Activated CD4-positive, CD25-positive, alpha-beta regulatory T cell (primary cell): ENCODE data around the gene SLC37A4.
"Not testable (repeated sequence)": the region's sequence is repeated elsewhere in the genome, so short reads cannot be mapped to it uniquely, and the experiment has no call there.

Experiments
- DNase-seq, 4 experiments: peaks; one replicate each; lab custom pipeline; 2025; lab: John Stamatoyannopoulos, UW

SLC37A4 gene

DNA sequence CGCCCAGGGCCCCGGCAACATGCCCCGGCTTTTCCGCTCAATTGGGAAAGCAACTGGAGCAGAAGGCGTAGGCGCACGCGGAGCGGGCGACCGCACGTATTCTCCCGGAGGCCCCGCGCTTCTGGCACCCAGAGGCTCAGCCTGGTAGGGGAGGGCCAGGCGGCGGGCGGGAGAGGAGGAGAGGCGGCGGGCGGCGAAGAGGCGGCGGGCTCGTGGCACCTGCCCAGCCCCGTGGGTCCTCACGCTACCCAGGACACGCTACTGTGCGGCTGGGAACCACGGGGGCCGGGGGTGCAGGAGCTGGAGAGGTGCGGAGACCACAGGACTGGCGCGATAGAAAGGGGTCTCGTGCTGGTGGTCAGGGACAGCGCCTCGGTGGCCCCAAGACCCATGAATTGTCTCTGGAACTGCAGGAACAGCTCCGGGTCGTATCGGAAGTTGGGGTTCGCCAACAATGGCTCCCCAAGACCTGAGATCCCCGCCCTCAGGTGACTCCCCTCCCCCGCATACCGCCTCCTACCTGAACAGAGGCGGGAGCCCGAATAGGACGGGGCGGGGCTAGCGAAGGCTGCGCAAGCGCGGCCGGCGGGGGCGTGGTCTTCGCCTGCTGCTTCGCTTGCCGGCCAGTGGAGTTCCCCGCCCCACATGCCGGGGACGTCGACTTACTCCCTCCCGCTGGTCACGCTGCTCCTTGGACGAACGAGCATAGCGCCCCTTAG is at the start of gene SLC37A4:
SLC37A4 (minus strand) TSS at position 549 of the 719 bp plus-strand sequence.
- peak; percentile 91 to 98 (median 96) for DNase-seq

- no peak for DNase-seq
These were observed 48.2 kb upstream of the SLC37A4 start for GRCh38 chr11:119078675-119079420.

- DNase-seq: no peak
These were observed 47.2 kb upstream of the SLC37A4 start for GRCh38 chr11:119077839-119078238.

DNA sequence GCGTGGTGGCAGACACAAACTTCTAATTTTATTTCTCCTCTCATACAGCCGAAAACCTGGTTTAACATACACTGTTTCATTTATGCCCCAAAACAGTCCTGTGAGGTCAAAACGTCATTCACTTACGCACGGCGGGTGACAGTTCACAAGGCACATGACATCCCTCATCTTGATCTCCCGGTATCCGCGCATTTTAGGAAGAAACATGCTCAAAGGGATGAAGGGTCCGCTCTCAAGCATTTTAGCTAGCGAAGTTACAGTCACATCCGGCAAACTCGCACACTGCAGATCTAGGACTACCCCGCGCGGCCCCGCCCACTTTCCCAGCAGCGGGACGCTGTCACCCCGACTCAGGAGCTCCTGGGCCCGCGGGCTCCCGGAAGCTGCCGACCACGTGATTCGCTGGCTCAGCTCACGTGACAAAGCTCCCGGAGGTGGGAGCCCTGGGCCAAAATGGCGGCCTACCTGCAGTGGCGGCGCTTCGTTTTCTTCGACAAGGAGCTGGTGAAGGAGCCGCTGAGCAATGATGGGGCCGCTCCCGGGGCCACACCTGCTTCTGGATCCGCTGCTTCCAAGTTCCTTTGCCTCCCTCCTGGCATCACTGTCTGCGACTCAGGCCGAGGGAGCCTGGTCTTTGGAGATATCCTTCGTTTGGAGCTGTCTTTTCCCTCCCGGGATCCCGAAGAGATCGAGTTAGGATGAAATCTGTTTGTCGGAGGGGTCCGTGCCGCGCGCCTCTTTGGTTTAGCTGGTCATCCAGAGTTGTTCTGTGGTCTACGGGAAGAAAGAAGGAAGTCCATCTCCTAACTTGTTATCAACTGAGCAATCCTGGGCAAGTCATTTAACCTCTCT is 36.9 kb upstream of the SLC37A4 start, which contains the start of gene VPS11:
VPS11 (plus strand) TSS at position 448 of the 852 bp plus-strand sequence; CDS start at position 454, 6 bp downstream.
- DNase-seq: peak; percentile 91 to 96 (median 94)

- DNase-seq: no peak
These were observed 34.7 kb upstream of the SLC37A4 start for GRCh38 chr11:119065369-119065768.

- DNase-seq: no peak
These were observed 32.1 kb upstream of the SLC37A4 start for GRCh38 chr11:119062779-119063178.

DNA sequence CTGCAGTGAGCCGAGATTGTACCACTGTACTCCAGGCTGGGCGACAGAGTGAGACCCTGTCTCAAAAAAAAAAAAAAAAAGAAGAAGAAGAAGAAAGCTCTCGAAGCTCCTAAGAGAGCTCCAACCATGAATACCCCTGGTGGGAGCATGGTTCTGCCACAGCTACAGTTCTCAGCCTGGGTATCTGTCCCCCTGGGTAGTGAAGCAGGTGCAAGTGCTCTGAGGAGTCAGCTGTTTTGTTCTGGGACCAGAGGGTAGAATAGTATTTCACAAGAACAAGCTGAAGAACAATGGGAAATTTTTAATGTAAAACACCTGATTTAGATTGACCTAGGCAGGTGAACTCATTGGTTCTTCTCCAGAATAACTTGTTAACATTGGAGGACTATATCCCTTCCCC is 30.6 kb upstream of the SLC37A4 start:
- DNase-seq: no peak

DNA sequence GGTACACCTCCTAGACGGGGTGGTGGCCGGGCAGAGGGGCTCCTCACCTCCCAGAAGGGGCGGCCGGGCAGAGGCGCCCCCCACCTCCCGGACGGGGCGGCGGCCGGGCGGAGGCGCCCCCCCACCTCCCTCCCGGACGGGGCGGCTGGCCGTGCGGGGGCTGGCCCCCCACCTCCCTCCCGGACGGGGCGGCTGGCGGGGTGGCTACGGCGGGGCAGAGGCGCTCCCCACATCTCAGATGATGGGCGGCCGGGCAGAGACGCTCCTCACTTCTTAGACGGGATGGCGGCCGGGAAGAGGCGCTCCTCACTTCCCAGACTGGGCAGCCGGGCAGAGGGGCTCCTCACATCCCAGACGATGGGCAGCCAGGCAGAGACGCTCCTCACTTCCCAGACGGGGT is 28.5 kb upstream of the SLC37A4 start:
- DNase-seq: not testable (repeated sequence)

GRCh38 chr11:119057000-119057769 is 26.5 kb upstream of the SLC37A4 start, which contains the start of gene HYOU1:
Gene HYOU1 (minus strand): TSS chr11:119057205. CDS start chr11:119056160, 1,045 bp downstream.
- DNase-seq: peak; percentile 95 to 99 (median 98)

DNA sequence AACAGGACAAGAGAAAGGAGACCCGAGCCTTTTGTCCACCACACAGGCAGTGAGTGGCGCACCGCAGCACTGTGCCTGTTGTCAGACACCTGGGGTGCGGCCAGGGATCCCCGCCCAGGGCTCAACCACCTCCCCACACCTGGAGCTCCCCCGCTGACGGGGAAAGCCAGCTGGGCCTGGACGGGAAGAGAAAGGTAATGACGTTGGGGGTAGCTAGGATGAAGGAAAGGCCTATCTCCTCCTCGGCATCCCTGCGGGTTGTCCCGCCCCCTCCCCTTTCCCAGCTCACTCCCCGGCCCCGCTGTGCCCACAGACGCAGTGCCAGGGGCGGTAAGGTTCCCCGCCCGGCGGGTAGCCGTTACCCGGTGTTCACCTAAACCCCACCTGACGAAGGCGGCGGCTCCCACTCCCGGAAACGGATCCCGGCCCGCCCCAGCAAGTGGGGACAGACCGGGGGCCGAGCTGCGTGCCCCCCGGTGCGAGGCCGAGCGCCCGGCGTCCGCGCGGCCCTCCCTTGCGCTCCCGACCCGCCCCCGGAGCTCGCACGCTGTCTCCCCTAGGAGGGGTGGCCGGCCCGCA is 25.8 kb upstream of the SLC37A4 start:
- peak in 1 of 4 experiments; percentile 26 for DNase-seq

- no peak for DNase-seq
These were observed 25.2 kb upstream of the SLC37A4 start for GRCh38 chr11:119055901-119056300.

DNA sequence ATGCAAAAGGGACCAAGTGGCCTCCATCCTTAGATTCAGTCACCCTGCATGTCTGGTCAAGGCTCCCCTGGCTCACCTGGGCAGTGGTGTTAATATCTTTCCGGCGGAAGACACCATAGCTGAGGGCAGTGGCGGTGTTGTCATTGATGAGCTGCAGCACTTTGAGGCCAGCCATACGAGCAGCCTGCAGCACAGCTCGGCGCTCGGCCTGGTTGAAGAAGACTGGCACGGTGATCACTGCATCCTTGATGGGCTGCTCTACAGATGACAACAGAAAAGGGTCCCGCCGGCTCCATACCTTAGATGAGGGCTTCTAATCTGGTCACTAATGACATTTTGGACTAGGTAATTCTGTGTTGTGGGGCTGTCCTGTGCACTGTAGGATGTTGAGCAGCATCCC is 23.7 kb upstream of the SLC37A4 start:
- no peak for DNase-seq

- DNase-seq: no peak
These were observed 21.6 kb upstream of the SLC37A4 start for GRCh38 chr11:119052163-119052814.

- peak in 1 of 4 experiments; percentile 14 for DNase-seq
These were observed 20.9 kb upstream of the SLC37A4 start for GRCh38 chr11:119051440-119052162.

DNA sequence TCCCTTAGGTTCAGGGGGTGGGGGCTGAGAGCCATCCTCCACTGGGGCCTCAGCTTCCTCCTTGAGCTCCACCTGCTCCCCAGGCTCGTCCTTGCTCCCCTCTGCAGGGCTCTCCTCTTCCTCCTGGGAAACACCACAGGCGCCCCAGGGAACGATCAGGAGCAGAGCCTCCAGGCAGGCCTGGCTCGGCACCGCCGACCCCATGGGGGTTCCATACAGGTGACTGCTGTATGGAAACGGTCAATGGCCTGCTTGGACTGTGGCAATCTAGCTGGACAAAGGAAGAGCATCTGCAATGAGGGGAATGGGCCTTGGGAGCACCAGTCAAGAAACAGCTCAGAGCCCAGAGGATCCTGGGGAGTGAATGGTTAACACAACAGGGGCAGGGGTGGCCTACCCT is 18.4 kb upstream of the SLC37A4 start:
- DNase-seq: no peak

DNA sequence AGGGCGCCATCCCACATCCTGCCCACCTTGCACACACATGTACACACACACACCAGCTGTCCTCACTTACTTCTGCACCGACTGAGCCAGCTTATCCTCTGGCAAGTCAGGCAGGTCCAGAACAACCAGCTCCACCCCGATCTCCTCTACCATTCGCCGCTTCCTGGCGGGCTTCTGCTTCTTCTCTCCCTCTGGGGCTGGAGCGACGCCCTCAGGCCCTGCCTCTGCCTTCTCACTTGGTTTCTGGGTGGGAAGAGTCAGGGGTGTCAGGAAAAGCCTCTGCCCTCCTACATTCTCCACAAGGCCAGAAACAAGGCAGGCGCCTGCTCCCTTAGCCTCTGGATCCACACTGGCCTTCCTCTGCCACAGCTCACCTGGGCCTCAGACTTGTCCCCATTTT is 18.0 kb upstream of the SLC37A4 start:
- no peak for DNase-seq

GRCh38 chr11:119047205-119047604 is 16.5 kb upstream of the SLC37A4 start:
- no peak for DNase-seq

DNA sequence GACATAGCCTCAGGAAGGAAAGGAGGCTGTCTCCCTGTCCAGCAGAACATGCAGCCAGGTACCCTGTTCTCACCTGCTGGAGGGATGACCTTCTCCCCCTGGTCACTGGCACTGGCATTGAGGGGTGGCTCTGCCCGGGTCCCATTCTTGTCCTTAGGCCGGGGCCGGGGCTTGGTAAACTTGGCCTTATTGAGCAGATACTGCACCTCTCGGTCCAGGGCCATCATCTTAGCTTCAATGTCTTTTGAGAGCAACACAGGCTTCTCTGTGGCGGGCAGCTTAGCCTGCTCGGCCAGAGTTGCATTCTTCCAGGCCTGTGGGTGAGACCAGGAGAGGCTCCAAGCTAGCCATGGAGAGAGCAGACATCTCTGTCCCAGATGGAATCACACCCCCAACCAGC is 15.8 kb upstream of the SLC37A4 start:
- DNase-seq: no peak

DNA sequence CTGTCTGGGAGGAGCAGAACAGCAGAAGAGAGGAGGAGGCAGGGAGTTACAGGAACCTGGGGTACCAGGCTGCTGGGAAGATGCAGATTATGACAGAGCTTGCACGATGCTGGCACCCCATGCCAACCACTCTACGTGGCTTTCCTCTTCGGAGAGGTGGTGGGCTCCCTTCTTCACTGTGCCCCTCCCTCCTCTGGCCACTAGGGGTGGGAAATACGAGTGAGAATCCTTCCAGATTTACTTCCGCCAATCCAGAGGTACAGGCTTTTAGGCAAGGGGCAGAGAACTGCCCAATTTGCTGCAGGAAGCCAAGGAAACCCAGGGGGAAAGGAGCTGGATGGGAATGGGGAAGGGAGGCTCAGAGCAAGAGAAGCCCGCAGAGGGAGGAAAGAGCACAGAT is 14.0 kb upstream of the SLC37A4 start:
- no peak for DNase-seq

- no peak for DNase-seq
These were observed 12.2 kb upstream of the SLC37A4 start for GRCh38 chr11:119042927-119043326.
